Lower leg skin (tissue), 4 donors: ENCODE measurements around the gene NPW. TPM values are rescaled to one million over a fixed set of nuclear protein-coding genes. Genes with fewer than 3 reads are reported as not detected.

Source experiments
- DNase-seq, 2 donors: peaks; one replicate each; pipeline ENCODE4 v3.0.0-alpha.2; 2019; ENCODE audit warnings: low spot score in 2 of 2
- H3K4me3 ChIP-seq: fragments of 200-600 bp; sonication (generic); 2 replicates; pipeline ENCODE4 v1.5.1; 2017; ENCODE audit warnings: mild to moderate bottlenecking, low read depth; ENCODE audit not compliant: poor library complexity, severe bottlenecking
- POLR2A ChIP-seq, 2 donors: fragments of 450-650 bp; IDR thresholded peaks; one replicate each; pipeline ENCODE4 v1.6.1; 2016 to 2017; ENCODE audit warnings: antibody characterized with exemption in 2 of 2, mild to moderate bottlenecking in 1 of 2, moderate library complexity in 1 of 2
- WGBS, 2 donors: methylation state at CpG; one replicate each; pipeline ENCODE4 v1.1.5; 2018; 5-methylcytosine and 5-hydroxymethylcytosine counted together
- intact Hi-C: fragments of 100-400 bp; cut with DNase I; formaldehyde crosslinking; loops from one replicate; pipeline ENCODE4 v1.15.0; 2023; ENCODE audit warnings: low total_unique reads
- total RNA-seq, 4 donors: library from RNA; depleted of rRNA; stranded (reverse); fragments of >200 nt; gene quantifications; one replicate each; pipeline ENCODE4 v1.1.0, GENCODE V29; 2016
- TF ChIP-seq, protein P1 (sequence below), 3 donors: fragments of 450-650 bp; IDR thresholded peaks; one replicate each; pipeline ENCODE4 v1.5.1; 2016; ENCODE audit warnings: antibody characterized with exemption in 3 of 3, mild to moderate bottlenecking in 3 of 3, moderate library complexity in 2 of 3

The NPW gene
- total RNA-seq, 4 donors from 2014 or later: 0.38 to 3.9 (median 1.6) TPM; not detected in 1

DNA sequence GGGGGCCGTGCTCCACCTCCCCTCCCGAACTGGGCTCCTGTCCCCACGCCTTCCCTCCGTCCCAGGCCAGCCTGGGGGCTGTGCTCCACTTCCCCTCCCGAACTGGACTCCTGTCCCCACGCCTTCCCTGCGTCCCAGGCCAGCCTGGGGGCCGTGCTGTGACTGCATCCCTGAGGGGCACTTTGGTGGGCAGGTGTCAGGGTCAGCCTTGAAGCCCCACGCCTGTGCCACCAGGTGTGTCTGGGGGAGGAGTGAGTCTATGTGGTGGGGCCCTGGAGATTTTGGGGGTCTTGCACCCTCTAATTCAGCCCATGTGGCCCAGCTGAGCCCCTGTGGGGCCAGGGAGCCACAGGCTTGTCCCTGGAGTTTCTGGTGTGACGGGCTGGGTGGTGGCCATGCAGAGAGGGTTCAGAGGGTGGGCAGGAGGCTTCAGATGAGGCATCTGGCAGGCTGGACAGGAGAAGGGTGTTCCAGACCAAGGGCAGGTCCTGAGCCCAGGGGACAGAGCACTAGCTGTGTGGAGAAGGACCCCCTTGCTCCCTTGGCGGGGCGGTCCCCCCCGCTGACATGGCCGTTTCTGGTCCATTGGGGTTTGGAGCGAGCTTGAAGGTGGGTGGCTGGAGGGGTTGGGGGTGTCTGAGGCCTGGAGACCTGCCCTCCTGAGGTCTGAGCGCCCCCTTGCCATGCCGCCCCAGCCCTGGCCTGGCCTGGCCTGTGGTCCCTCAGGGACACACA is 15.3 kb downstream of the NPW start:
- no peak overlapping the region for H3K4me3 ChIP-seq
- intact Hi-C loops: loop anchor here (10.0 kb wide), 1 partner anchor 50 kb away; no protein-coding TSS in a partner anchor
- WGBS, 2 donors: 69 to 87% methylated on average over 17 of the region's 17 CpGs
- no peak for DNase-seq
- TF ChIP-seq, protein P1, sequence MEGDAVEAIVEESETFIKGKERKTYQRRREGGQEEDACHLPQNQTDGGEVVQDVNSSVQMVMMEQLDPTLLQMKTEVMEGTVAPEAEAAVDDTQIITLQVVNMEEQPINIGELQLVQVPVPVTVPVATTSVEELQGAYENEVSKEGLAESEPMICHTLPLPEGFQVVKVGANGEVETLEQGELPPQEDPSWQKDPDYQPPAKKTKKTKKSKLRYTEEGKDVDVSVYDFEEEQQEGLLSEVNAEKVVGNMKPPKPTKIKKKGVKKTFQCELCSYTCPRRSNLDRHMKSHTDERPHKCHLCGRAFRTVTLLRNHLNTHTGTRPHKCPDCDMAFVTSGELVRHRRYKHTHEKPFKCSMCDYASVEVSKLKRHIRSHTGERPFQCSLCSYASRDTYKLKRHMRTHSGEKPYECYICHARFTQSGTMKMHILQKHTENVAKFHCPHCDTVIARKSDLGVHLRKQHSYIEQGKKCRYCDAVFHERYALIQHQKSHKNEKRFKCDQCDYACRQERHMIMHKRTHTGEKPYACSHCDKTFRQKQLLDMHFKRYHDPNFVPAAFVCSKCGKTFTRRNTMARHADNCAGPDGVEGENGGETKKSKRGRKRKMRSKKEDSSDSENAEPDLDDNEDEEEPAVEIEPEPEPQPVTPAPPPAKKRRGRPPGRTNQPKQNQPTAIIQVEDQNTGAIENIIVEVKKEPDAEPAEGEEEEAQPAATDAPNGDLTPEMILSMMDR (IDR thresholded peaks at IDR 0.05): no peak
- no peak for TF ChIP-seq POLR2A (IDR thresholded peaks at IDR 0.05)

DNA sequence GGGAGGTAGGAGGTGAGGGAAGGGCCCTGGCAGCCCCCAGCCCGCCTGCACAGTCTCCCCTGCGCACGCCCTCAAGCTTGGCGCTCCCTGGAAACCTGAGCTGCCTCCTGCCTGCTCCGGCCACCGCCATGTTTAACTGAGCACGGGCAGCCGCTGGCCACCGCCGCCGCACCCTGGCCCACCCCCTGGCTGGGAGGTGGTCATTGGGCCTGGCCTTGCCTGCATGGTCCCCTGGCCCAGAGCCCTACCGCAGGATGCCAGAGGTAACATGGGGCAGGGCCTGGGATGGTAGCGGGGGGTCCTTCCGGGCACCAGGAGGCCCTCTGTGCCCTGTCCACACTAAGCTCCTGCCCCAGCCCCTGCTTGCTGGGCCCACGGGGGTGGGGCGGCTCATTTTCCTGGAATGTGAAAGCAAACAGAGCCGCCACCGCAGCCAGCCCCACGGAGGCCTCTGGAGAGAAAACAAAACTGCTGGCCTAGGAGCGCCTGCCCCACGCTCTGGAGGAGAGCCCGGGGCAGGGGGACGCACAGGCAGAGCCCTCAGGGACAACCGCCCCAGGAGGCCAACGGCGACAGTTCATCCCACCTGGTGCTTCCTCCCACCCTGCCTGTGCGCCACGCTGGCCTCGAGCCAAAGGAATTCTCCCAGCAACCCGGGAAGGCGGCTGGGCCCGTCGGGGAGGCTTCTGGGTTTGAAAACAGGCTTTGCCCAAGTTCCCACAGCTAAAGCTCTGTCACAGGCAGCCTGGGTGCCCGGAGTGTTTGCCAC is 16.0 kb downstream of the NPW start:
- intact Hi-C loops: loop anchor here (10.0 kb wide), 1 partner anchor 49 kb away; no protein-coding TSS in a partner anchor
- no peak for DNase-seq
- no peak overlapping the region for H3K4me3 ChIP-seq
- TF ChIP-seq POLR2A (IDR thresholded peaks at IDR 0.05): no peak
- TF ChIP-seq, protein P1 (IDR thresholded peaks at IDR 0.05): no peak
- WGBS, 2 donors: 45 to 74% methylated on average over 24 to 30 of the region's 34 CpGs

DNA sequence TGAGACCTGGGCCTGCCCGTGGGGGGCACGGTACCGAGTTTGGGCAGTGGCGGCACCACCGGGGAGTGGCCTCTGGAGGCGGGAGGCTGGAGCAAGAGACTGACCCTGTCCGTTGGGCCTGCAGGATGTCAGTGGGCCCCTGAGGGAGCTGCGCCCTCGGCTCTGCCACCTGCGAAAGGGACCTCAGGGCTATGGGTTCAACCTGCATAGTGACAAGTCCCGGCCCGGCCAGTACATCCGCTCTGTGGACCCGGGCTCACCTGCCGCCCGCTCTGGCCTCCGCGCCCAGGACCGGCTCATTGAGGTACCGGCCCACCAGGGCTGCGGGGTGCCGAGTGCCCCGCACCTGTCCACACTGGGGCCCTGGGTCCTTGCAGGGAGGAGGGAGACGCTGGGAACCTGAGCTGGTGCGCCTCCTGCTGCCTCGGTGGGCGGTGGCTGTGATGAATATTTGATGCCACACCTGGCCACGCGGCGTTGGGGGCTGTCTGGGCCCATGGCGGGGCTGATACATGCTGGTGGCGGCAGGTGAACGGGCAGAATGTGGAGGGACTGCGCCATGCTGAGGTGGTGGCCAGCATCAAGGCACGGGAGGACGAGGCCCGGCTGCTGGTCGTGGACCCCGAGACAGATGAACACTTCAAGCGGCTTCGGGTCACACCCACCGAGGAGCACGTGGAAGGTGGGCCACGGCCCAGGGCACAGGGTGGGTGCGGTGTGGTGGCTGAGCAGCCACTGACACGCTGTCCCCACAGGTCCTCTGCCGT is 16.8 kb downstream of the NPW start:
- 89 to 90% methylated on average over 32 to 38 of the region's 47 CpGs for WGBS, 2 donors
- no peak overlapping the region for H3K4me3 ChIP-seq
- intact Hi-C loops: loop anchor here (10.0 kb wide), 1 partner anchor 48 kb away; no protein-coding TSS in a partner anchor
- TF ChIP-seq POLR2A (IDR thresholded peaks at IDR 0.05): no peak
- TF ChIP-seq, protein P1 (IDR thresholded peaks at IDR 0.05): no peak
- no peak for DNase-seq

DNA sequence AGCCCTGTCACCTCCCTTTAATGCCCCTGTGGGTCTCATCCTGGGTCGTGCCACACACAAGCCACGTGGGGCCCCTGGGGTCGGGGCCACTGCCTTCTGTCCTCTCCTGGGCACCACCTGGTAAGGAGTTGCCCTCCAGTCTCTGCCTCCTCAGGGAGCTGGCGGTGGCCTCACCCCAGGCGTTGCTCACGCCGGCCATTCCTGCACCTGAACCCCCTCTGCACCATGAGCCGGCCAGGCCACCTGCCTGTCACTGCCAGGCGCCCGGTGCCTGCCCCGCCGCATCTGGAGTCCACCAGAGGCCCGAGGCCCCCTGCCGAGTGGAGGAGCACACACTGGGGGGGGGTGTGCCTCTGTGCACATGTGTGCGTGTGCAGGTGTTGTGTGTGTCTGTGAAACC is 17.5 kb downstream of the NPW start:
- intact Hi-C loops: loop anchor here (10.0 kb wide), 1 partner anchor 48 kb away; no protein-coding TSS in a partner anchor
- WGBS, 2 donors: 85 to 93% methylated on average over 13 to 15 of the region's 15 CpGs
- no peak for DNase-seq
- TF ChIP-seq, protein P1 (IDR thresholded peaks at IDR 0.05): no peak
- TF ChIP-seq POLR2A (IDR thresholded peaks at IDR 0.05): no peak
- no peak overlapping the region for H3K4me3 ChIP-seq

DNA sequence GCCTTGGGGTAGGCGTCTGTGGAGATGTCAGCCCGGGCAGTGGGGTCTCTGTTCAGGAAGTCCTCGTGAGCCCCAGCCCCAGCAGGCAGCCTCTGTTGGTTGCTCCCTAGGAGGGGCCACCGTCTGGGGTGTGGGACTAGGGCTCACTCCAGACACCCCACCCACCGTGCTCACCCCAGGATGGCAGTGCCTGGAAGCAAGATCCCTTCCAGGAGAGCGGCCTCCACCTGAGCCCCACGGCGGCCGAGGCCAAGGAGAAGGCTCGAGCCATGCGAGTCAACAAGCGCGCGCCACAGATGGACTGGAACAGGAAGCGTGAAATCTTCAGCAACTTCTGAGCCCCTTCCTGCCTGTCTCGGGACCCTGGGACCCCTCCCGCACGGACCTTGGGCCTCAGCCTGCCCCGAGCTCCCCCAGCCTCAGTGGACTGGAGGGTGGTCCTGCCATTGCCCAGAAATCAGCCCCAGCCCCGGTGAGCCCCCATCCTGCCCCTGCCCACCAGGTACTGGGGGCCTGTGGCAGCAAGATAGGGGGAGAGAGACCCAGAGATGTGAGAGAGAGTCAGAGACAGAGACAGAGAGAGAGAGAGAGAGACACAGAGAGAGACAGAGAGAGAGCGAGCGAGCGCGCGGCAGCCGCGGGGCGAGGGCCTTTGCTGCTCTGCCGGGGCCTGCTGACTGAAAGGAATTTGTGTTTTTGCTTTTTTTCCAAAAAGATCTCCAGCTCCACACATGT is 18.2 kb downstream of the NPW start:
- 75 to 80% methylated on average over 11 to 26 of the region's 29 CpGs for WGBS, 2 donors
- no peak for DNase-seq
- no peak for TF ChIP-seq POLR2A (IDR thresholded peaks at IDR 0.05)
- TF ChIP-seq, protein P1 (IDR thresholded peaks at IDR 0.05): no peak
- no peak overlapping the region for H3K4me3 ChIP-seq
- intact Hi-C loops: loop anchor here (10.0 kb wide), 1 partner anchor 47 kb away; no protein-coding TSS in a partner anchor
